Endothelial cell (in vitro differentiated cells): Measurements from ENCODE around the gene PASD1. TPM values are rescaled to one million over a fixed set of nuclear protein-coding genes. Genes with fewer than 3 reads are reported as not detected.

ENCODE experiments used
- DNase-seq: peaks from one replicate; pipeline ENCODE4 v3.0.0; 2021; ENCODE audit warnings: low spot score
- H3K27ac Mint-ChIP-seq: one replicate; pipeline ENCODE4 v1.8.0; 2021; ENCODE audit warnings: mixed read lengths, inconsistent platforms; ENCODE audit not compliant: unreplicated experiment
- H3K27me3 Mint-ChIP-seq: one replicate; pipeline ENCODE4 v1.8.0; 2021; ENCODE audit warnings: mild to moderate bottlenecking, moderate library complexity, mixed read lengths, inconsistent platforms; ENCODE audit not compliant: unreplicated experiment
- H3K36me3 Mint-ChIP-seq: one replicate; pipeline ENCODE4 v1.8.0; 2021; ENCODE audit warnings: mild to moderate bottlenecking, low read depth, mixed read lengths, inconsistent platforms; ENCODE audit not compliant: unreplicated experiment
- H3K4me1 Mint-ChIP-seq: one replicate; pipeline ENCODE4 v1.8.0; 2021; ENCODE audit warnings: mild to moderate bottlenecking, mixed read lengths, inconsistent platforms; ENCODE audit not compliant: unreplicated experiment
- H3K4me3 Mint-ChIP-seq: one replicate; pipeline ENCODE4 v1.8.0; 2021; ENCODE audit warnings: mild to moderate bottlenecking, mixed read lengths, inconsistent platforms; ENCODE audit not compliant: unreplicated experiment
- H3K9me3 Mint-ChIP-seq: one replicate; pipeline ENCODE4 v1.8.0; 2021; ENCODE audit warnings: mixed read lengths, inconsistent platforms; ENCODE audit not compliant: unreplicated experiment
- CTCF ChIP-seq: fragments of 200-600 bp; sonication (generic); IDR thresholded peaks from one replicate; pipeline ENCODE4 v1.5.0; 2021; ENCODE audit warnings: antibody characterized with exemption; ENCODE audit not compliant: unreplicated experiment
- total RNA-seq: library from RNA; stranded (reverse); fragmentation: NEBNext Ultra II Directional; extraction: Animal tissue kit (Norgen Biotek cat#: 25700); gene quantifications from one replicate; pipeline ENCODE4 v1.2.1, GENCODE V29; 2021; ENCODE audit not compliant: unreplicated experiment

The PASD1 gene
- total RNA-seq, 1 donor from 2014 or later: not detected

- TF ChIP-seq CTCF: no peak
- no peaks in the 10 kb centered on the region for H3K9me3 Mint-ChIP-seq
- no peak overlapping the region for H3K27ac Mint-ChIP-seq
- no peaks in the 10 kb centered on the region for H3K36me3 Mint-ChIP-seq
- peaks cover 4% of the 10 kb centered on the region for H3K4me1 Mint-ChIP-seq
- peaks cover 4% of the 10 kb centered on the region for H3K27me3 Mint-ChIP-seq
- no peak for DNase-seq
- H3K4me3 Mint-ChIP-seq: no peak overlapping the region
Measured at GRCh38 chrX:151701531-151701930, 138.1 kb downstream of the PASD1 start.

- peaks cover 2% of the 10 kb centered on the region for H3K27me3 Mint-ChIP-seq
- no peak overlapping the region for H3K4me3 Mint-ChIP-seq
- no peaks in the 10 kb centered on the region for H3K9me3 Mint-ChIP-seq
- H3K4me1 Mint-ChIP-seq: peaks cover 4% of the 10 kb centered on the region
- no peak overlapping the region for H3K27ac Mint-ChIP-seq
- H3K36me3 Mint-ChIP-seq: no peaks in the 10 kb centered on the region
- no peak for TF ChIP-seq CTCF
- DNase-seq: no peak
Measured at GRCh38 chrX:151702026-151702714, 138.7 kb downstream of the PASD1 start.

GRCh38 chrX:151702741-151703340 is 139.4 kb downstream of the PASD1 start:
- Mint-ChIP-seq H3K36me3 (no peaks in the 10 kb centered on the region), H3K27me3 (peaks cover 2% of the 10 kb centered on the region), H3K4me3 (no peak overlapping the region), H3K4me1 (peaks cover 4% of the 10 kb centered on the region), H3K27ac (no peak overlapping the region), H3K9me3 (no peaks in the 10 kb centered on the region)
- no peak for TF ChIP-seq CTCF
- DNase-seq: no peak

- peaks cover 4% of the 10 kb centered on the region for H3K4me1 Mint-ChIP-seq
- no peak for DNase-seq
- no peak overlapping the region for H3K4me3 Mint-ChIP-seq
- peaks cover 2% of the 10 kb centered on the region for H3K27me3 Mint-ChIP-seq
- H3K27ac Mint-ChIP-seq: no peak overlapping the region
- H3K36me3 Mint-ChIP-seq: no peaks in the 10 kb centered on the region
- H3K9me3 Mint-ChIP-seq: no peaks in the 10 kb centered on the region
- TF ChIP-seq CTCF: no peak
Measured at GRCh38 chrX:151703487-151703886, 140.0 kb downstream of the PASD1 start.

GRCh38 chrX:151704041-151704663 is 140.7 kb downstream of the PASD1 start:
- no peak overlapping the region for H3K4me3 Mint-ChIP-seq
- H3K9me3 Mint-ChIP-seq: no peaks in the 10 kb centered on the region
- H3K27ac Mint-ChIP-seq: no peak overlapping the region
- peaks cover 4% of the 10 kb centered on the region for H3K4me1 Mint-ChIP-seq
- no peaks in the 10 kb centered on the region for H3K36me3 Mint-ChIP-seq
- TF ChIP-seq CTCF: no peak
- no peak for DNase-seq
- H3K27me3 Mint-ChIP-seq: peaks cover 2% of the 10 kb centered on the region
